Measurements from ENCODE around the gene MAP3K5. TPM values are rescaled to one million over a fixed set of nuclear protein-coding genes. Genes with fewer than 3 reads are reported as not detected.

The MAP3K5 gene
- total and polyA plus RNA-seq, 9 of the 15 experiments (the other 6 are each of a cell fraction or from before 2014, with no cell fraction given): 2.2 to 13.0 (median 9.9) TPM

DNA sequence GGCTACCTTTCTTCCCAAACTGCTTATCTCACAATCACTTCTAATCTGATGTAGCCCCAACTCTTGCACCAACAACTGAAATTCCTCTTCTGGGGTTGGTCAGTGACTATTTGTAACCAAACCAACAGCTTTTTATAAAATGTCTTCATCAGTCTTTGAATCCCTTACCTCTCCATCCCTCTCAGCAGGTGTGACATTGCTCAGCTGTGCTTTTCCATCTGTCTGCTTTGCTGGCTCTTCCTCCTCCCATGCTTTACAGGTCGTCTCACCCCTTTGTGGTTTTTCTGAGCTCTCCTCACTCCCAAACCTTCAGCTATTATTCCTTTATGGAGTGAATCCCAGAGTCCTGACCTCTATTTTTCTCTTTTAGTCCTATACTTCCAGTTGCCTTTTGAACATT is 248.0 kb downstream of the MAP3K5 start:
- no peak overlapping the region for H3K27ac ChIP-seq (ENCODE audit: extremely low read depth, low read depth, low read length)
- WGBS (ENCODE audit: insufficient coverage, low coverage, missing lambda C conversion rate): 6% methylated on average over 1 of the region's 1 CpG
- TF ChIP-seq NBN (IDR thresholded peaks at IDR 0.05; ENCODE audit: low read depth): no peak
- TF ChIP-seq, protein P1, sequence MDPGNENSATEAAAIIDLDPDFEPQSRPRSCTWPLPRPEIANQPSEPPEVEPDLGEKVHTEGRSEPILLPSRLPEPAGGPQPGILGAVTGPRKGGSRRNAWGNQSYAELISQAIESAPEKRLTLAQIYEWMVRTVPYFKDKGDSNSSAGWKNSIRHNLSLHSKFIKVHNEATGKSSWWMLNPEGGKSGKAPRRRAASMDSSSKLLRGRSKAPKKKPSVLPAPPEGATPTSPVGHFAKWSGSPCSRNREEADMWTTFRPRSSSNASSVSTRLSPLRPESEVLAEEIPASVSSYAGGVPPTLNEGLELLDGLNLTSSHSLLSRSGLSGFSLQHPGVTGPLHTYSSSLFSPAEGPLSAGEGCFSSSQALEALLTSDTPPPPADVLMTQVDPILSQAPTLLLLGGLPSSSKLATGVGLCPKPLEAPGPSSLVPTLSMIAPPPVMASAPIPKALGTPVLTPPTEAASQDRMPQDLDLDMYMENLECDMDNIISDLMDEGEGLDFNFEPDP (CRISPR knock-in tag; IDR thresholded peaks at IDR 0.05): no peak
- TF ChIP-seq ZNF23 (CRISPR knock-in tag; IDR thresholded peaks at IDR 0.05): no peak
- TF ChIP-seq, protein P2, sequence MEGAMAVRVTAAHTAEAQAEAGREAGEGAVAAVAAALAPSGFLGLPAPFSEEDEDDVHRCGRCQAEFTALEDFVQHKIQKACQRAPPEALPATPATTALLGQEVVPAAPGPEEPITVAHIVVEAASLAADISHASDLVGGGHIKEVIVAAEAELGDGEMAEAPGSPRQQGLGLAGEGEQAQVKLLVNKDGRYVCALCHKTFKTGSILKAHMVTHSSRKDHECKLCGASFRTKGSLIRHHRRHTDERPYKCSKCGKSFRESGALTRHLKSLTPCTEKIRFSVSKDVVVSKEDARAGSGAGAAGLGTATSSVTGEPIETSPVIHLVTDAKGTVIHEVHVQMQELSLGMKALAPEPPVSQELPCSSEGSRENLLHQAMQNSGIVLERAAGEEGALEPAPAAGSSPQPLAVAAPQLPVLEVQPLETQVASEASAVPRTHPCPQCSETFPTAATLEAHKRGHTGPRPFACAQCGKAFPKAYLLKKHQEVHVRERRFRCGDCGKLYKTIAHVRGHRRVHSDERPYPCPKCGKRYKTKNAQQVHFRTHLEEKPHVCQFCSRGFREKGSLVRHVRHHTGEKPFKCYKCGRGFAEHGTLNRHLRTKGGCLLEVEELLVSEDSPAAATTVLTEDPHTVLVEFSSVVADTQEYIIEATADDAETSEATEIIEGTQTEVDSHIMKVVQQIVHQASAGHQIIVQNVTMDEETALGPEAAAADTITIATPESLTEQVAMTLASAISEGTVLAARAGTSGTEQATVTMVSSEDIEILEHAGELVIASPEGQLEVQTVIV (CRISPR knock-in tag; IDR thresholded peaks at IDR 0.05; ENCODE audit: borderline replicate concordance): no peak
- H2AFZ ChIP-seq (ENCODE audit: low read depth, low read length): no peak overlapping the region
- no peak for ATAC-seq
- no peaks in the 10 kb centered on the region for H3K9me1 ChIP-seq (ENCODE audit: control insufficient read depth, insufficient read depth, low read length)
- H3K79me2 ChIP-seq (ENCODE audit: control insufficient read depth, insufficient read depth, low read length): no peaks in the 10 kb centered on the region
- no peak for FAIRE-seq
- peaks cover 1 to 5% of the 10 kb centered on the region in 2 experiments for H3K4me1 ChIP-seq (replicated peaks in 1 of 2; ENCODE audit: control insufficient read depth in 2 of 2, insufficient read depth in 2 of 2, low read length in 2 of 2)
- H3K9ac ChIP-seq (ENCODE audit: insufficient read depth in 1 of 2, low read depth in 2 of 2, low read length in 2 of 2): no peak overlapping the region
- no peak overlapping the region for H3K4me3 ChIP-seq
- no peak overlapping the region for H3K4me2 ChIP-seq (ENCODE audit: insufficient read depth, low read length)
- H3K27me3 ChIP-seq (ENCODE audit: control insufficient read depth in 2 of 2, insufficient read depth in 2 of 2, low read length in 2 of 2): peaks cover 7% of the 10 kb centered on the region in 2 experiments; a peak in 4 of 5 replicates
- DNase-seq (ENCODE audit: extremely low read depth in 1 of 4, low spot score in 3 of 4): no peak
- no TSS peak for BruUV-seq (replicated peaks)
- H3K36me3 ChIP-seq (ENCODE audit: control insufficient read depth, insufficient read depth, low read length): no peaks in the 10 kb centered on the region
- ChIA-PET POLR2A (interaction anchor here (0.6 to 1.6 kb wide), 4 partner anchors 9 to 255 kb away, joined by 3 to 7 read pairs (median 4); partner anchors contain the start of gene BCLAF1), CTCF (ENCODE audit: low intra/inter-chr PET ratio) (no interaction called here)
- in situ Hi-C loops (cut with MboI) (loop anchor here (25.0 kb wide), 1 partner anchor 207 kb away; no protein-coding TSS in a partner anchor), intact Hi-C loops (cut with micrococcal nuclease) (no loop called here)
- H4K20me1 ChIP-seq (replicated peaks; ENCODE audit: control insufficient read depth, insufficient read depth, low read length): 0 out of 2 replicates have a peak, but pooled peaks cover 5% of the 10 kb centered on the region
- no peaks in the 10 kb centered on the region for H3K9me3 ChIP-seq (replicated peaks; ENCODE audit: control insufficient read depth, insufficient read depth, low read depth, low read length)
